GM19328 (cell line): Measurements from ENCODE around the gene ZNF281.
"Not testable (repeated sequence)": the region's sequence is repeated elsewhere in the genome, so short reads cannot be mapped to it uniquely, and the experiment has no call there.

ENCODE experiments used
- ATAC-seq: cut with Tn5 transposase; IDR thresholded peaks from one replicate; pipeline ENCODE4 v1.9.1; 2021; ENCODE audit warnings: mild to moderate bottlenecking, moderate library complexity; ENCODE audit not compliant: unreplicated experiment

Gene ZNF281

DNA sequence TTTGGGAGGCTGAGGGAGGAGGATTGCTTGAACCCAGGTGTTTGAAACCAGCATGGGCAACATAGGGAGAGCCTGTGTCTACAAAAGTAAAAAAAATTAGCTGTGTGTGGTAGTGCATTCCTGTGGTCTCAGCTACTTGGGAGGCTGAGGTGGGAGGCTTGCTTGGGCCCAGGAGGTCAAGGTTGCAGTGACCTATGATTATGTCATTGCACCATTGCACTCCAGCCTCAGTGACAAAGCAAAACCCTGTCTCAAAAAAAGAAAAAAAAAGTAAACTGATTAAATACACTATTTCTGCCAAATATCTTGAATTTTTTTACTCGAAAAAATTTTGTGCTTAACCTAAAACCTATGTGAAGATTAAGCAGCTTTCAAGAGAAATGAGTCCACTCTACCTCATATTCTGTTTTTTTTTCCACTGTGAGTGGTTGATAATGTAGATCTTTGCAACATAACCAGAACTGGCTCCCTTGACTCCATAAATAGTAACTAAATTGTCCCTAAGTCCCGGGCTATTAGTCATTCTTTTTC, 19.4 kb upstream of the ZNF281 start:
- ATAC-seq, result no peak

DNA sequence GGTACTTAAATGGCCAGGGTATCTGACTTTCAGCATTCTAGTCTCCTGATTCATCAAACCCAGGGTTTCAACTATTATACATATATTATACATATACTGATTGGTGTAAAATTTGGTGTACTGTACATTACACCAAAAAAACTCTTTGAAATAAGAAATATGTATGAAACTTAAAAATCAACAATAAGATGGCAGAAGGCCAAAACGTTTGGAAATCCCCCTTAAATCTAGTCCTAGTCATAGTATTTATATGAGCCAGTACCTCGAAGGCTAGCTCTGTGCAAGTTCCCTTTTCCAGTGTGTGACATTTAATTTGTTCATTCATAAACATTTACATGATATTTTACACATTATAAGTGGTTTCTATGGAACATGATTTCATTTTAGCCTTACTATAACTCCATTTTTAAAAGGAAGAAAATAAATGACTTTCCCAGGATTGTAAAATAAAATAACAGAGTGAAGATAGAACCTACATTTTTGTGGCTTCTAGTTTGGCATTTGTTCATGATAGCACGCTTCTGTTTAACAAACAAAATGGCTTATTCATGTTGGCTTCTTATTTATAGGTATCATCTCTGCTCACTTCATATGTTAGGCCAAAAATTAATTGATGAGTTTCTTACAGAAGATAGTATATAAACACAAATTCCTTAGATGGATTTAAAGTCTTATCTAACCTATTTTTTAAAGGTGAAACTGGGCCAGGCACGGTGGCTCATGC, 18.8 kb upstream of the ZNF281 start:
- ATAC-seq, result no peak

GRCh38 chr1:200427744-200428143, 17.9 kb upstream of the ZNF281 start:
- ATAC-seq, result no peak

DNA sequence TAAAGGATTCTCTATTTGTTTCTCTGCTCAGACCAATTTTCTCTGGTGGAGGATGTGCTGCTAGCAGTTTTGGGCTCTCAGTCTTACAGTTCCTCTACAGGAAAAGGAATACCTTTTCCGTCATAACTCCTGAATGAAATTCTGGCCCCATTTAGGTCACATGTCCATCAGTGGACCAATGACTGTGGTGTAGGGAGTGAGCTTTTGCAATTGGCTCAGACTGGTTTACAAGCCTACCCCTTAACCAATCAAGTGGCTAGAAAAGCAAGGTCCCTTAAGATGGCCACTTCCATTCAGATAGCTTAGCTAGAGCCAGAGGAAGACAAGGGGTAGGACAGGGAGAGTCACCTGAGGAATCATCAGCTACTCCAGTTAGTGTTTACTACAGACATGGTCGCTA, 16.4 kb upstream of the ZNF281 start:
- no peak for ATAC-seq

DNA sequence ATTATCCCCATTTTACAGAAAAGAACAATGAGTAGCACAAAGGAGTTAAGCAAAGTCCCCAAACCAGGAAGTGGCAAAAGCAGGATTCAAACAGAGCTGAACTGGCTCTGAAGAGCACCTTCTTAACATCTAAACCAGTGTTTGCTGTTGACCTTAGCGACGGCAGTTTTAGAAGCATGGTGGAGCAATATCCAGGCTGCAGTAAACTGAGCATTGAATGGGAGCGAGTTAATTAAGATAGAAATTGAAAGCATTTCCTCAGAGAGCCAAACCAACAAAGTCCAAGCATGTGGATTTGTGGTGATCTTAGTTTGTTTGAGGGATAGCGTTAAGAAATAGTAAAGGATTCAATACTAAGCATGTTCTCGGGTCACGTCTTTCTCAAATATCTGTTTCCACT, 13.4 kb upstream of the ZNF281 start:
- ATAC-seq, result no peak

GRCh38 chr1:200422211-200422610, 12.4 kb upstream of the ZNF281 start:
- no peak for ATAC-seq

DNA sequence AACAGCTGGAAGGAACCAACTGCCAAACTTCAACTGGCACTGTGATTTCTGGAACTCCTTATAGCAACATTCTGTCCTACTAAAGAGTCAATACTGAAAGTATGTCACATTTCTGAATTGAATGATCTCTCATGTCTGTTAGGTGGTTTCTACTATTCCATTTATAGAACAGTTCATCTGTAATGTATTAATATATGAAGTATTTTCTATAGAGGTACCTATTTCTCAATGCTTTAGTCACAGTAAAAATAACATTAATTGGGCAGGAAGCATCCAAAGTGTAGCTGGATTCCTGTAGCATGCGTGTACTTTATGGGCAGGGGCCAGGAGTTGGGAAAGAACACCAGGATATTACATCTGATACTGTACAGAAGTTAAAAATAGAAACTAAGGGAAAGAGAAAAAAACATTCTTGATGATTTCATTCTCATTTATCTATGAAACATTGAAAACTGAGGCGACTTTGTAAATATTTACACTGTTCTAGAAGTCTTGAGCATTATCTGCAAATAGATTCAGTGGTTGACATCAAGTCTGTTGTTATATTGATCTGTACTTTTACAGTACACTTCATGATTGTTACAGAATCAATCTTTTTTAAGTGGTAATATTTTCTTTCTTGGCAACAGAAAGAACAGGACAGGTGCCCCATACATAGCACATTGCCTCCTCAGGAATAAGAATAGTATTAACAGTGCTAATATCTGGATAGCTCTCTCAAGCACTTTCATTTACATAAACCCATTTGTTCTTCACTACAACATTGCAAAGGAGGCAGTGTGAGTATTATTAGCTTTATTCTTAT, 6.2 kb upstream of the ZNF281 start:
- peak; percentile 70 for ATAC-seq

- no peak for ATAC-seq
Measured at GRCh38 chr1:200415227-200415626, 5.4 kb upstream of the ZNF281 start.

GRCh38 chr1:200414657-200415056, 4.8 kb upstream of the ZNF281 start:
- ATAC-seq, result no peak

GRCh38 chr1:200413766-200414165, 3.9 kb upstream of the ZNF281 start:
- ATAC-seq, result not testable (repeated sequence)

DNA sequence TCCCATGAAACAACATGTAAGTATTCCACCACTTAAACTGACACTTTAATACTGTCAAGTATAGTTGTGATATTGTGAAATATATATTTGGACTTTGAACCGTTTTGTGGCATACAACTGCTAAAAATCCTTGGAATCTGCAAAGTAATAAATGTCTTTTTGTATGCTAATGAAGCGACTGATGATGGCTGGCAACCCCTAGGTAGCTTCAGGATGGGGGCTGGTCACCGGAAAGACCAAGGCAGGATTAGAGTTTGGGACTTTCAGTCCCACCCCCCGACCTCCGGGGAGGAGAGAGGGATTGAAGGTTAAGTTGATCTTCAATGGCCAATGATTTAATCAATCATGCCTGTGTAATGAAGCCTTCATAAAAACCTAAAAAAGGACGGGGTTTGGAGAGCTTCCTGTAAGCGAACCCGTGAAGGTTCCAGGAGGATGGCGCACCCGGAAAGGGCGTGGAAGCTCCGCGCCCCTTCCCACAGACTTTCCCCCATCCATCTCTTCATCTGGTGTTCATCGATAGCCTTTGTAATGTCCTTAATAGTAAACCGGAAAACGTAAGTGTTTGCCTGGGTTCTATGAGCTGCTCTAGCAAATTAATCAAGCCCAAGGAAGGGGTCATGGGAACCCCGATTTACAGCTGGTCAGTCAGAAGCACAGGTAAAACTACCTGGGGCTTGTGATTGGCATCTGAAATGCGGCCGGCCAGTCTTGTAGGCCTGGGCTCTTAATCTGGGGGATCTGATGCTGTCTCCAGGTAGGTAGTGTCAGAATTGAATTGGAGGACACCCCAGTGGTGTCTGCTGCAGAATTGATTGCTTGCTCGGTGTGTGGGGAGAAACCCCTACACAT, 1.8 kb upstream of the ZNF281 start:
- no peak for ATAC-seq

GRCh38 chr1:200410566-200410878, 686 bp upstream of the ZNF281 start:
- no peak for ATAC-seq

GRCh38 chr1:200409203-200409760, 554 bp downstream of the ZNF281 start:
- ATAC-seq, result peak; percentile 16

- ATAC-seq, result no peak
Measured at GRCh38 chr1:200406161-200406797, 3.6 kb downstream of the ZNF281 start.

DNA sequence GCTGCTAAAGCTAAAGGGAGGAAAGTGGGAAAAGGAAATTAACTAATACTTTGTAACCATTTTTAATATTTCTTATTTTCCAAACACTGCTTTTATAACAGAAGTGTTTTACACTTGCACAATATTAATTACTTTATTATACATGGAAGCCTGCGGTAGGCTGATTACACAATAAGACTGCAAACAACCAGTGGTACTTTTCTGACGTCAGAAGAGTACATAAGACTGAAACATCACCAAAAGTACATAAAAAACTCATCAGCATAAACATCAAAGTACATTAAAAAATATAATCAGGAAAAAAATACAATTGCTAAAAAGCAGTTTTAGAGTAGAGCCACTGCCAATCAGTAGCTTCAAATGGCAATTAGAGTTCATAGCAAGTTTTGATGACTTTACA, 4.6 kb downstream of the ZNF281 start:
- ATAC-seq, result no peak

DNA sequence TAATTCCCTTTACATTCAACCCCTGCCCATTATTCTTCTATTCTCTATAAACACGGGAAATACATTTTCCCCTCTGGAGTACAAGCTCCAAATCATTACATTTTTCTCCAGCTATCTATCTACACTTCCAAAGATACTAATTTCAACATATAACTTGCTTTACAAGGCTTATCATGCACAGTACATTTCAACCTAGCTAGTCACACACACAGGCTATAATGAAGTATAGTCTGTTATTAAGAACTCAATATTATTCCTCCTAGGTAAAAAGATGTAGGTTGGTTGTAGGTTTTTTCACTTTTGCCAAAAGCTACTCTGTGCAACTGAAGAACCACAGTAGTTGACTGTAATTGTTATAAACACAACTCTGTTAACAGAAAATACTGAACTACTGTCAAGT, 8.1 kb downstream of the ZNF281 start:
- ATAC-seq, result no peak

DNA sequence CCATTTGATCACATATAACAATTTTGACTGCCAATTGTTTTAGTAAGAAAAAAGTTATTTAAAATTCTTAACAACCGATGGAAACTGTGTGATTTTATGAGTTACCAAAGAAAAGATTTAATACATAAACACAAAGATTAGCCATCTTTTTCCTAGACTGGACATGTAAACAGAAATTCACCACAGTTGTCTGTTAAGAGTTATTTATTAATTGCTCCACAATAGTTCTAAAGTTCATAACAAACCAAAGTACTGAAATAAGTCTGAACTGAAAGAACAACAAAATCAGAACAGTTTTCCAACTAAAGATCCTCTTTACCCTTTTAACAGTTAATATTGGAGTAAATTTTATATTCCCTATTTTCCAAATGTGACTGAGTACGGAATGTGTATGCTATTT, 8.6 kb downstream of the ZNF281 start:
- ATAC-seq, result no peak

DNA sequence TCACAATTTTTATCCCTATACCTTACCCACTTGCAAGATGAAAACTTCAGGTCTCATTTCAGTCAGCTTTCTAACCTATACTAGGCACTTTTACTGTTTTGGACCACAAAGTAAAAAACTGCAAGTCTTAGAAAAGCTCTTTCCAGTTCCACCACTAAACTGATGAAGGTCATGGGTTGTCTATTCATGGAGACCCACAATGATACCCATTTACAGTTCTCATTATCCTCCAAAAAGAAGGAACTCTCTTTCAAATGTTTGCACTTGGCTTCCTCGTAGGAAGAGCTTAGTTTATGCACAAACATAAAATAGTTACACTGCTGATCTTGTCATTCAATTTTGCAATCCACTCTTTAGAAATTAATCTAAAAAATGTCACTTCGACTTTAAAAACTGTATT, 9.3 kb downstream of the ZNF281 start:
- ATAC-seq, result no peak

- ATAC-seq, result no peak
Measured at GRCh38 chr1:200399860-200400259, 10.0 kb downstream of the ZNF281 start.

DNA sequence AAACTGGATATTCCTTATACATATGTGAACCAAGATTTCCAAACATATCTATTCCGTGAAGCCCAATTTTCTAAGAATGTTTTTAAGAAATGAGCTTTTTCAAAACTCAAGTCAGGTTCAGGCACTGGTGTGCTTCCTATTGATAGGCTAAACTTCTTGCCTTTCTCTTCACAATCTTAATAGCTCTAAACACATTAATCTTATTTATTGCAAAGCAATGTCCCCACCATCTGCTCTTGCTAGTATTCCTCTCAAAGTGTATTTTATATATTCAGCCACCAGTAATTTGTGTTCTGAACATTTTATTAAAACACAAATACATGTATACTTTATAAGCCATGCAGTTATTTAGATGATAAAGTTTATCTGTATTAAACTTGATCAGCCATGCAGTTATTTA, 11.5 kb downstream of the ZNF281 start:
- ATAC-seq, result no peak
